Testis (tissue), 2 donors: ENCODE results near the gene SYNPO.

Experiments used
- POLR2A ChIP-seq: fragments of 450-650 bp; IDR thresholded peaks from one replicate; pipeline ENCODE4 v1.6.1; 2017; ENCODE audit warnings: antibody characterized with exemption, mild to moderate bottlenecking, moderate library complexity
- TF ChIP-seq, protein P1 (sequence below), 3 experiments: fragments of 450-650 bp in 2 of 3; fragments of 200-600 bp in 1 of 3; sonication (generic) in 1 of 3; IDR thresholded peaks; one replicate each; pipeline ENCODE4 v1.5.1; 2016 to 2019; ENCODE audit warnings: antibody characterized with exemption in 3 of 3, mild to moderate bottlenecking in 2 of 3, moderate library complexity in 1 of 3

DNA sequence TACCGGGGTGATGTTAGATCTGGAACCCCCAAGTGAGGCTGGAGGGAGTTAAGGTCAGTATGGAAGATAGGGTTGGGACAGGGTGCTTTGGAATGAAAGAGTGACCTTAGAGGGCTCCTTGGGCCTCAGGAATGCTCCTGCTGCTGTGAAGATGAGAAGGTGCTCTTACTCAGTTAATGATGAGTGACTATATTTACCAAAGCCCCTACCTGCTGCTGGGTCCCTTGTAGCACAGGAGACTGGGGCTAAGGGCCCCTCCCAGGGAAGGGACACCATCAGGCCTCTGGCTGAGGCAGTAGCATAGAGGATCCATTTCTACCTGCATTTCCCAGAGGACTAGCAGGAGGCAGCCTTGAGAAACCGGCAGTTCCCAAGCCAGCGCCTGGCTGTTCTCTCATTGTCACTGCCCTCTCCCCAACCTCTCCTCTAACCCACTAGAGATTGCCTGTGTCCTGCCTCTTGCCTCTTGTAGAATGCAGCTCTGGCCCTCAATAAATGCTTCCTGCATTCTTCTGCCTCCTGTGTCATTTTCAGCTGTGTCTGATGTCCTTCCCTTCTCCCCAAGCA is 18.3 kb downstream of the SYNPO start:
- TF ChIP-seq, protein P1, sequence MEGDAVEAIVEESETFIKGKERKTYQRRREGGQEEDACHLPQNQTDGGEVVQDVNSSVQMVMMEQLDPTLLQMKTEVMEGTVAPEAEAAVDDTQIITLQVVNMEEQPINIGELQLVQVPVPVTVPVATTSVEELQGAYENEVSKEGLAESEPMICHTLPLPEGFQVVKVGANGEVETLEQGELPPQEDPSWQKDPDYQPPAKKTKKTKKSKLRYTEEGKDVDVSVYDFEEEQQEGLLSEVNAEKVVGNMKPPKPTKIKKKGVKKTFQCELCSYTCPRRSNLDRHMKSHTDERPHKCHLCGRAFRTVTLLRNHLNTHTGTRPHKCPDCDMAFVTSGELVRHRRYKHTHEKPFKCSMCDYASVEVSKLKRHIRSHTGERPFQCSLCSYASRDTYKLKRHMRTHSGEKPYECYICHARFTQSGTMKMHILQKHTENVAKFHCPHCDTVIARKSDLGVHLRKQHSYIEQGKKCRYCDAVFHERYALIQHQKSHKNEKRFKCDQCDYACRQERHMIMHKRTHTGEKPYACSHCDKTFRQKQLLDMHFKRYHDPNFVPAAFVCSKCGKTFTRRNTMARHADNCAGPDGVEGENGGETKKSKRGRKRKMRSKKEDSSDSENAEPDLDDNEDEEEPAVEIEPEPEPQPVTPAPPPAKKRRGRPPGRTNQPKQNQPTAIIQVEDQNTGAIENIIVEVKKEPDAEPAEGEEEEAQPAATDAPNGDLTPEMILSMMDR (IDR thresholded peaks at IDR 0.05): no peak
- no peak for TF ChIP-seq POLR2A
